ENCODE data around the gene SP5.
"Not testable (repeated sequence)": the region's sequence is repeated elsewhere in the genome, so short reads cannot be mapped to it uniquely, and the experiment has no call there.

Gene SP5

GRCh38 chr2:170715062-170715931 is at the start of gene SP5:
Gene SP5, plus strand, starts transcription at chr2:170715337. Its CDS starts 176 bp downstream, at chr2:170715513.
- no peak for DNase-seq

DNA sequence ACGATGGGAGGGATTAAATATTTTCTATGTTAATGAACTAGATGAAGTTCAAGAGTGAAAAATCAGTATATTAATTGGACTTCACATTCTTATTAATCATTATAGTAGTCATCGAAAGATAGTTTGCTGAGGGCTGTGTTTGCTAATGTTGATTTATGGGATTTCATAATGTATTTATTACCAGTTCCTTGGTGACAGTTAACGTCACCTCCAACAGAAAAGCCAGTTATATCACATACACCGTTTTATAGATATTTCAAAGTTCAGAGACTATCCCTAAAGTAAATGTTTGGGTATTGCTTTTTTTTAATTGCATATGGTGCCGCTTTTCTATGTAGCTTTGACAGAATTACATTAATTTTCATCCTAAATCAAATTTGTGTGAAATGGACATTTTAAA is 49.4 kb upstream of the SP5 start:
- DNase-seq: no peak

- DNase-seq: no peak
Observed at GRCh38 chr2:170669909-170670308, 45.2 kb upstream of the SP5 start.

GRCh38 chr2:170670651-170671050 is 44.5 kb upstream of the SP5 start:
- no peak for DNase-seq

DNA sequence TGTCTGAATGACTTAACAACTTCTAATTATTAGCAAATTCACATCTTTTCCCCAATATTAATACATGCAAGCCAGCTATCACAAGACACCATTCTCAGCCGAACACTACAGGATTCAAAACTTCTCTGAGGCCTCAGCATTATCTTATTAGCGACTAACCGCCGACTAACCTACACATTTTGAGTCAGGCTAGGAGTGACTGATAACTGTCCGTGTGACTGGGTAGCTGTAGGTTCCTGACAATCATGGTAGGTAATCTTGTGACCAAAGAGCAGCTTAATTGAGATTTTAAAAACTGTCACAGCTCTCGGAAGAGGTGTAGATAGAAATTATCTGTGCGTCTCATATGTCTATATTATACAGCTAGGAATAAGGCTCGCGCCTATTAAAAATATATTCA is 44.1 kb upstream of the SP5 start:
- DNase-seq: no peak

DNA sequence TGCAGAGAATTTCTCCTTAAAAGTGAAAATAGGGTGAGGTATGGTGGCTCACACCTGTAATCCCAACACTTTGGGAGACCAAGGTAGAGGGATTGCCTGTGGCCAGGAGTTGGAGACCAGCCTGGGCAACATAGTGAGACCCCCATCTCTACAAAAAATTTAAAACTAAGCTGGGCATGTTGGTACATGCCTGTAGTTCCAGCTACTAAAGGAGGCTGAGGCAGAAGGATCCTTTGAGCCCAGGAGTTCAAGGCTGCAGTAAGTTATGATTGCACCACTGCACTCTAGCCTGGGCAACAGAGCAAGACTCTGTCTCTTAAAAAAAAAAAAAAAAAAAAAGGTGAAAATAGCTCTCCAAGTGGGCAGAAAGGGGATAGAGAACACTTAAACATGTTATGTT is 40.9 kb upstream of the SP5 start:
- not testable (repeated sequence) for DNase-seq

GRCh38 chr2:170675701-170676100 is 39.4 kb upstream of the SP5 start:
- no peak for DNase-seq

GRCh38 chr2:170679607-170680079 is 35.5 kb upstream of the SP5 start:
- DNase-seq: no peak

DNA sequence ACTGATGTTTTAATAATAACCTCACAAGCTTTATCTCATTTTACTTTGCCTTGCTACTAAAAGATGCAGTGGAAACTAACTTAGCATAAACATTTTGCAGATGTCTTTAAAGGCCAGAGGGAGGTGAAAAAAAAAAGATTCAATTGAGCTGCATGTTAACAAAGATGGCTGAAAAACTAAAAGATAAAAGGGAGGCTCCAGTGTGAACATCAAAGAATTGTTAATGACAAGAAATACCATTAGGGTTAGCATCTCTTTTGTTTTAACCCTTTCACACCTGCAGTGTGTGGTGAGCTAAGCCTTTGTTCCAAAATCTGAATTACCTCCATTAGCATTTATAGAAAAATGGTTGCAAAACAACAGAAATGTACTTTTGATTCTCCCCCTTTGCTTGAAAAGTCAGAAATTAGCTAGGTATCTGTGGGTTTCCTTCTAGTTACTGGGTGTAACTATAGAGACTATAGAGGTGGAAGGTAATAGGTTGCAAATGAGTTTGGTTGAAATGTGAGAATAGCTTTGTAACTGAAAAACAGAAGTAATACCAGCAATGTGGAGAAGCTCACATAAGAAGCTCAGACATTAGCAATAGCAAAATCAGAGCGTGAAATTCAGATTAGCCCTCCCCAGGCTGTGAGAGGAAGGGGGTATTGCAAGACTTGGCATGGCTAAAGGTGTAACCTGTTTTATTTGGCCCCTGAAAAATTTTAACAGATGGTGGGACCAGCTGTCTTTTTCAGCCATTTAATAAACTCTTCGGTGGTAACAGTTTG is 34.8 kb upstream of the SP5 start:
- DNase-seq: no peak

- DNase-seq: no peak
Observed at GRCh38 chr2:170681311-170681710, 33.8 kb upstream of the SP5 start.

DNA sequence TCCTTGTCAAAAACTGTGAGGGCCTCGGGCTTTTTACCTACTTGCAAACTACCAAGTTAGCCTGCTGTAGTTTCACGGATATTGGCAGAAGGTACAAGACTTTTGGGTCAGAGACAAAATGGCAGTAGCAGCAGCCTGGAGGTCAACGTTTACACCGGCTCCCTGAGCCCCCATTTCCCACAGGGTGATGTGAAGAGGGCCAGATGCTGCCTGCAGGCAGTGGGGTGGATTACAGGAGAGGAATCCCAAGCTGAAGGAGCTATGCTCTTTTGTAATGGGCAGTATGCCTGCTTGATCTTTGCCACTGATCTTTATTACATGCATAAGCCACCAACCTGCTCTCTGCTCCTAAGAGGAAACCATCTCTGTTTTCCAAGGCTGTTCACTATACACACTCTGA is 29.5 kb upstream of the SP5 start:
- DNase-seq: no peak

GRCh38 chr2:170689481-170689880 is 25.7 kb upstream of the SP5 start:
- DNase-seq: no peak

DNA sequence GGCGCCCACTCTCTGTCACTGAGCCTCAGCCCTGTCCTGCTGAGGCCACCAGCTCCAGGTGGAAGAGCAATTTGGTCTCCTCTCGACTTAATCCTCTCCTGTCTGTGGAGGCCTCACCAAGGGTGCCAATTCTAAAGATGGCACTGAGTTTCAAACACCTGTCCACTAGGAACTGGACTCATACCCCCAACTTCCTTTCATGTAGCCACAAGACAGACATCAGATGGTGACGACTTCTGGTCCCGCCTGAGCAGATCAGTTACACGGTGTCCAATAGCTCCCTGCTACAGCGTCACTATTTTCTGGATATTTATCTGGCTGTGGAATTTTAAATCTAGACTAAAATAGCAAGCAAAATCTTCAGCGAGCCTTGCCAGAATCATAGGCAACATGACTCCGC is 24.5 kb upstream of the SP5 start:
- no peak for DNase-seq

DNA sequence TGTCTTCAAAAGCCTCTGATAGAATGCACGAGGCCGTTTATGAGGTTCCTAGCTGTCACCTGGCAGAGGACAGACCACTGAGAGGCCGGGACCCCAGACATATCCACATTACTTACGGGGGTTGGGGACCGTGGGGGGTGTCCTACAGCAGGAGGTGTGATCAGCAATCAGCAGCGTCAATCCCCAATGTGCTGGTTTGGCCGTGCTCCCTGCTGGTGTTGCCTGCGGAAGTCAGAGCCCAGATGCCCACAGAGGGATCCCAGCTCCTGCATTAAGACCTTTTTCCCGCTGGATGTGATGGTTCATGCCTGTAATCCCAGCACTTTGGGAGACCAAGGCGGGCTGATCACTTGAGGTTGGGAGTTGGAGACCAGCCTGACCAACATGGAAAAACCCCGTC is 20.8 kb upstream of the SP5 start:
- no peak for DNase-seq

DNA sequence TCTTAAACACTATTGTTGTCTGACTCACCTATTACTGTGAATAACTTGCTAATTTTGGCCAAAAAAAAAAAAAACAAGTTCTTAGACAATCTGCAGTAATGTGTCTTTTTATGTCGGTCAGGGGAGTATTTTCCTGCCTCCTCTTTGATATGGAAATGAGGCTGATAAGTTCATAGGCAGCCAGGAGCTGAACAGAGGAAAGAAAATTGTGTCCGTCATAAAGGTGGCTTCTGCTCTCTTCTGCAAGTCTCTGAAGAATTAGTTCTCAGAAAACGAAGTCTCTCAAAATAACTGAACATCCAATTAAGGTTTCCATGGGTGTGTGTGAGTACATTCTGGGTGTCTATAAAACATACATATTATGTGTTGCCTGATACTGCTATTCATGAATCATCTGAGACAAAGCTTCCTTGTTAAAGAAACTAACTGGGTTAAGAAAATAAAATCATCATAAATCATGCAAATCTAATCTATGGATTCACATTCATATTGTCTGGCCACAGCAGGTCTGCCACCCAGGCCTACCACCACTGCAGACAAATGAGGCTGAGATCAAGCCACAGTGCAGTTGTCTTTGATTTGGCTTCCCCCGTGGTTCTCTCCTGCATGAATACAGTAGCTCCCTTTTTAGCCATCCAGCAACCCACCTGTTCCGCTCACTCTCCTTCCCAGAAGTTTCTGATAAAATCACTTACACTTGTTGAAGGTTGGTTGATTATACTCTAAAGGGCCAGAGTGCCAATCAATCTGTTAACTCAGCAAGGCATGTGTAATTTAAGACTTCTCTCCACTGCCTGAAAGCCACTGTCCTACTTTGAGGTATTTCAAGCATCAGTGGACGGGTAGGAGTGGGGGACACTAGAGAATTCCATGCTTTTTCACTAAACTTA is 19.4 kb upstream of the SP5 start:
- DNase-seq: no peak

GRCh38 chr2:170696948-170697347 is 18.2 kb upstream of the SP5 start:
- no peak for DNase-seq

DNA sequence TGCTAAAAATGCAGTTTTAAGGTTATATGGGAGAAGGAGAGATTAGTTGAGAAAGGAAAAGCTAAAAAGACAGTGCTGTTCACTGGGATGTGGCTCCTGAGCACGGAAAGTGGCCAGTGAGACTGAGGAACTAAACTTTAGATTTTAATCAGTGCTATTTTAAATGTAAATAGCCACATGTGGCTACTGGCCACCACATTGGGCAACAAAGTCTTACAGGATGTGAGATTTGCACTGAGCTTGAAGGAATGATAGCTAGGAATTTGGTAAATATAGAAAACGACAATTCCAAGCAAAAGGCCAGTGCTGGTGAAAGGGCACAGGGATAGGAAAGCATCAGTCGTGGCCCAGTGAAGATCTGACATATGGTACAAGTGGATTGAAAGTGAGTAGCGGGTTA is 14.1 kb upstream of the SP5 start:
- DNase-seq: no peak

DNA sequence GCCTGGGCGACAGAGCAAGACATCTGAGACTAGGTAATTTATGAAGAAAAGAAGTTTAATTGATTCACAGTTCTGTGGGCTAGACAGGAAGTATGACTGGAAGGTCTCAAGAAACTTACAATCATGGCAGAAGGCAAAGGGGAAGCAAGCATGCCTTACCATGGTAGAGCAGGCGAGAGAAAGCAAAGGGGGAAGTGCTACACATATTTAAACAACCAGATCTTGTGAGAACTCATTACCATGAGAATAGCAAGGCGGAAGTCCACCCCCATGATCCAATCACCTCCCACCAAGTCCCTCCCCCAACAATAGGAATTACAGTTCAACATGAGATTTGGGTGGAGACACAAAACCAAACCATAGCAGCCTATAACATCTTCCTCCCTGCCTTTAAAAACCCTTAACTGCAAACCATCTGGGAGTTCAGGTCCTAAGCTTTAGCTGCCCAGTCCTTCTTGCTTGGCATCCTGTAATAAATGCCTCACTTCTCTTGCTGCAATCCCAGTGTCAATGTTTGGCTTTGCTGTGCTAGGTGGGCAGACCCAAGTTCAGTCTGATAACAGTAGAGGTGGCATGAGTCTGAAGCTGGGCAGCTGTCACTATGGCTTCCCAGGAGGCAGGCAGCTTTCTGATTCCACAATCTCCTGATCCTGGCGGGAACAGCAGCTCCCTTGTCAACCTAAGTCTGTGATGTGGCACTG is 11.2 kb upstream of the SP5 start:
- DNase-seq: no peak

- DNase-seq: no peak
Observed at GRCh38 chr2:170707821-170708795, 7.0 kb upstream of the SP5 start.

GRCh38 chr2:170710609-170710979 is 4.5 kb upstream of the SP5 start:
- no peak for DNase-seq

DNA sequence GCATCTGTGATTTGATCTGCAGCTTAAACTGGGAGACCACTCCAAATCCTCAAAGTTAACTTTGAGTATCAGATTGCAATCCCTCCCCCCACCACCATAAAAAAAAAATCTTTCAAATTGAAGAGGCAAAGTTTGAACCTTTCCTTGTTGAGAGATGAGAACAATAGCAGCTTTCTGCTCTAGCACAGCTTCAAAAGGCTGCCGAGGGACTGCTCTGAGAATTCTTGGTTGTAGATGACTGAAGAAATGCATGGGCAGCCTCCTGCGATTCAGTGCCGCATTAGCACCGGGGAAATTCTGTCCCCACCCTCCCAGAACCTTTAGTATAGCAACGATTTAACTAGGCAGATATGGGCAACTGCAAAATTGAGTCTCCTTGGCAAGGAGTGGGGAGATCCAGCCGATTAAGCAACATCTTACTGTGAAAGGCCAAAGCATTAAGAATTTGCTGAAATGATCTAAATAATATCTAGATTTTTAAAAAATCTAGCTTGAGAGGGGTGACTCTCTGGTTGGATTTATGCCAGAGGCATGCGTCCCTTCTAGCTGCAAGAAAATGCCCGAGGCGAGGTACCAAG is 3.9 kb upstream of the SP5 start:
- DNase-seq: no peak
